ENCODE results near the gene UBE2O. TPM values are rescaled to one million over a fixed set of nuclear protein-coding genes. Genes with fewer than 3 reads are reported as not detected.

The UBE2O gene
- total RNA-seq, 3 donors from 2014 or later (not counting 1 experiment from before 2014, with no cell fraction given) = 34.9 to 40.2 (median 37.7) TPM

GRCh38 chr17:76500747-76501017 lies 47.7 kb upstream of the UBE2O start:
- intact Hi-C loops (cut with micrococcal nuclease) = loop anchor here (1.0 kb wide), 2 partner anchors 7 to 34 kb away; no protein-coding TSS in a partner anchor
- H3K36me3 Mint-ChIP-seq = no peaks in the 10 kb centered on the region
- peak overlapping the region; percentile 95 for H3K4me3 ChIP-seq (ENCODE audit: low read length)
- H3K4me1 ChIP-seq (ENCODE audit: control insufficient read depth, insufficient read depth, low read length) = peaks cover 63% of the 10 kb centered on the region
- H3K9me3 Mint-ChIP-seq = no peaks in the 10 kb centered on the region
- peaks cover 3% of the 10 kb centered on the region for H3K36me3 ChIP-seq (ENCODE audit: control insufficient read depth, insufficient read depth, low read length)
- peak overlapping the region; percentile 96 to 97 for H3K27ac Mint-ChIP-seq
- ATAC-seq (peak; percentile 2 to 15 (median 14)), DNase-seq (no peak)
- H3K4me3 Mint-ChIP-seq = peak overlapping the region; percentile 97
- H3K4me1 Mint-ChIP-seq = peaks cover 53 to 64% of the 10 kb centered on the region in 2 donors
- H3K27me3 ChIP-seq (ENCODE audit: control insufficient read depth, insufficient read depth, low read length) = no peaks in the 10 kb centered on the region
- H3K27ac ChIP-seq (ENCODE audit: low read length) = peak overlapping the region; percentile 78
- H3K27me3 Mint-ChIP-seq (ENCODE audit: low read depth in 2 of 2) = no peaks in the 10 kb centered on the region
- H3K9me3 ChIP-seq (ENCODE audit: control insufficient read depth, insufficient read depth, low read length) = no peaks in the 10 kb centered on the region
- no peak for TF ChIP-seq CTCF (IDR thresholded peaks at IDR 0.05)
- WGBS (ENCODE audit: insufficient coverage) = 5% methylated on average over 9 of the region's 10 CpGs

GRCh38 chr17:76500074-76500746 lies 47.3 kb upstream of the UBE2O start:
- H3K4me1 Mint-ChIP-seq = peaks cover 53 to 69% of the 10 kb centered on the region in 2 donors
- peaks cover 5% of the 10 kb centered on the region for H3K36me3 ChIP-seq (ENCODE audit: control insufficient read depth, insufficient read depth, low read length)
- H3K27ac ChIP-seq (ENCODE audit: low read length) = peak overlapping the region; percentile 78
- no peaks in the 10 kb centered on the region for H3K9me3 Mint-ChIP-seq
- ATAC-seq = no peak
- peak overlapping the region; percentile 95 for H3K4me3 ChIP-seq (ENCODE audit: low read length)
- H3K27ac Mint-ChIP-seq = peak overlapping the region; percentile 96 to 97
- no peaks in the 10 kb centered on the region for H3K9me3 ChIP-seq (ENCODE audit: control insufficient read depth, insufficient read depth, low read length)
- H3K27me3 ChIP-seq (ENCODE audit: control insufficient read depth, insufficient read depth, low read length) = no peaks in the 10 kb centered on the region
- no peaks in the 10 kb centered on the region for H3K36me3 Mint-ChIP-seq
- intact Hi-C loops (cut with micrococcal nuclease) = no loop called here
- peaks cover 68% of the 10 kb centered on the region for H3K4me1 ChIP-seq (ENCODE audit: control insufficient read depth, insufficient read depth, low read length)
- H3K4me3 Mint-ChIP-seq = peak overlapping the region; percentile 97
- no peaks in the 10 kb centered on the region for H3K27me3 Mint-ChIP-seq (ENCODE audit: low read depth in 2 of 2)
- WGBS (ENCODE audit: insufficient coverage) = 25% methylated on average over 17 of the region's 17 CpGs
- no peak for TF ChIP-seq CTCF (IDR thresholded peaks at IDR 0.05)
- DNase-seq = no peak

- Mint-ChIP-seq H3K36me3 (no peaks in the 10 kb centered on the region), H3K27me3 (ENCODE audit: low read depth in 2 of 2) (no peaks in the 10 kb centered on the region), H3K4me3 (peak overlapping the region; percentile 97), H3K27ac (peak overlapping the region; percentile 96 to 97), H3K9me3 (no peaks in the 10 kb centered on the region), H3K4me1 (peaks cover 59 to 78% of the 10 kb centered on the region in 2 donors)
- whole genome bisulfite sequencing (ENCODE audit: insufficient coverage) = 50% methylated on average over 5 of the region's 5 CpGs
- no peak for DNase-seq
- ATAC-seq = no peak
- Histone ChIP-seq H3K4me3 (ENCODE audit: low read length) (peak overlapping the region; percentile 95), H3K9me3 (ENCODE audit: control insufficient read depth, insufficient read depth, low read length) (no peaks in the 10 kb centered on the region), H3K4me1 (ENCODE audit: control insufficient read depth, insufficient read depth, low read length) (peaks cover 77% of the 10 kb centered on the region), H3K36me3 (ENCODE audit: control insufficient read depth, insufficient read depth, low read length) (peaks cover 8% of the 10 kb centered on the region), H3K27me3 (ENCODE audit: control insufficient read depth, insufficient read depth, low read length) (no peaks in the 10 kb centered on the region), H3K27ac (ENCODE audit: low read length) (peak overlapping the region; percentile 78)
- TF ChIP-seq CTCF (IDR thresholded peaks at IDR 0.05) = no peak
- intact Hi-C loops (cut with micrococcal nuclease) = no loop called here
Measured at GRCh38 chr17:76499267-76499667, 46.3 kb upstream of the UBE2O start.

- TF ChIP-seq CTCF (IDR thresholded peaks at IDR 0.05) = no peak
- DNase-seq (peak in 1 of 2 donors; percentile 49), ATAC-seq (no peak)
- peaks cover 63 to 82% of the 10 kb centered on the region in 2 donors for H3K4me1 Mint-ChIP-seq
- Histone ChIP-seq H3K36me3 (ENCODE audit: control insufficient read depth, insufficient read depth, low read length) (peaks cover 8% of the 10 kb centered on the region), H3K27me3 (ENCODE audit: control insufficient read depth, insufficient read depth, low read length) (no peaks in the 10 kb centered on the region), H3K9me3 (ENCODE audit: control insufficient read depth, insufficient read depth, low read length) (no peaks in the 10 kb centered on the region), H3K4me1 (ENCODE audit: control insufficient read depth, insufficient read depth, low read length) (peaks cover 81% of the 10 kb centered on the region), H3K4me3 (ENCODE audit: low read length) (peak overlapping the region; percentile 95), H3K27ac (ENCODE audit: low read length) (peak overlapping the region; percentile 78)
- intact Hi-C loops (cut with micrococcal nuclease) = no loop called here
- H3K36me3 Mint-ChIP-seq = no peaks in the 10 kb centered on the region
- H3K9me3 Mint-ChIP-seq = no peaks in the 10 kb centered on the region
- H3K27ac Mint-ChIP-seq = peak overlapping the region; percentile 96 to 97
- no peaks in the 10 kb centered on the region for H3K27me3 Mint-ChIP-seq (ENCODE audit: low read depth in 2 of 2)
- WGBS (ENCODE audit: insufficient coverage) = 20% methylated on average over 4 of the region's 4 CpGs
- peak overlapping the region; percentile 97 for H3K4me3 Mint-ChIP-seq
Measured at GRCh38 chr17:76498876-76499251, 45.9 kb upstream of the UBE2O start.

Data from natural killer cell (primary cell).